ENCODE data around the gene PRPF18.

Gene PRPF18

GRCh38 chr10:13615650-13616300, 29.0 kb downstream of the PRPF18 start:
- H3K4me3 ChIP-seq (ENCODE audit: low read depth, low read length): no peak overlapping the region
- no peak for DNase-seq (ENCODE audit: low read depth)
- no peak for TF ChIP-seq CTCF (IDR thresholded peaks at IDR 0.05; ENCODE audit: insufficient read depth, low read depth, low read length, missing control alignments)

GRCh38 chr10:13617116-13617515, 30.4 kb downstream of the PRPF18 start:
- TF ChIP-seq CTCF (IDR thresholded peaks at IDR 0.05; ENCODE audit: insufficient read depth, low read depth, low read length, missing control alignments): no peak
- H3K4me3 ChIP-seq (ENCODE audit: low read depth, low read length): no peak overlapping the region
- no peak for DNase-seq (ENCODE audit: low read depth)

DNA sequence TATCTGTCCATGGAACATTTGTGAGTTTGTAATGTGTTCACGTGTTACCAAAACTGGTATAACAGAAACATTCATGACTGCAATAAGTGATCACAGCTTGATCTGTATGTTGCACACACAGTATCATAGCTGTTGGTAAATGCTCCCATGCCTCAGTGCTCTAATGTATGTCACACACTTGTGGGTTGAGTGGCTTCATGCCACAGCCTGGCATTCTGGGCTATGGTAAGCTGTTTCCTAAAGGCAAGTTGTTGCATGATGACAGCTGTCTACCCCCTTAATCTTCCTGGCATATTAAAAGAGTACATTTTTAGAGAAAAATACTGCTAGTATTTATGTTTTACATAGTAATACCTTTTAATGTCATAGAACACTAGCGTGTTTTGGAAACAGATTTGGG, 35.2 kb downstream of the PRPF18 start:
- no peak for TF ChIP-seq CTCF (IDR thresholded peaks at IDR 0.05; ENCODE audit: insufficient read depth, low read depth, low read length, missing control alignments)
- no peak for DNase-seq (ENCODE audit: low read depth)
- no peak overlapping the region for H3K4me3 ChIP-seq (ENCODE audit: low read depth, low read length)

DNA sequence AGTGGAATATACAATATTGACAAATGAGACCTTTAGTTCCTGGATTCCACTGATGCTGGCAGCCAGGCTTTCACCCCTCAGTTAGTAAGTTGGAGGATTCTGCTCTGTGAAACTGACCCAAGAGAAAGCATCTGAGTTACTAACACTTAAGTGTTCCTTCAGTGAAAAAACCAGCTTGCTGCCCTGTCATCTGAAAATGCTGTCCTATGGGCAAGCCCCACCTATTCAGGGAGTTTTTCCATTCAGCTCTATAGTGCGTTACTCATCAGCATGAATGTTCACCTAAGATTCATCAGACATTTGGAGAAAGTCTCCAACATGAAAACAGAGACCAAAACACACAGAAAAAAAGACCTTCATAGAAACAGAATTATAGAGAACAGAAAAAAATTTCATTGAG, 37.9 kb downstream of the PRPF18 start:
- DNase-seq (ENCODE audit: low read depth): no peak
- TF ChIP-seq CTCF (IDR thresholded peaks at IDR 0.05; ENCODE audit: insufficient read depth, low read depth, low read length, missing control alignments): no peak

GRCh38 chr10:13627459-13628310, 40.9 kb downstream of the PRPF18 start:
- no peak overlapping the region for H3K4me3 ChIP-seq (ENCODE audit: low read depth, low read length)
- TF ChIP-seq CTCF (IDR thresholded peaks at IDR 0.05; ENCODE audit: insufficient read depth, low read depth, low read length, missing control alignments): no peak
- DNase-seq (ENCODE audit: low read depth): no peak

More for the DNA sequence above, 37.9 kb downstream of the PRPF18 start:
- H3K4me3 ChIP-seq (ENCODE audit: low read depth, low read length): no peak overlapping the region

DNA sequence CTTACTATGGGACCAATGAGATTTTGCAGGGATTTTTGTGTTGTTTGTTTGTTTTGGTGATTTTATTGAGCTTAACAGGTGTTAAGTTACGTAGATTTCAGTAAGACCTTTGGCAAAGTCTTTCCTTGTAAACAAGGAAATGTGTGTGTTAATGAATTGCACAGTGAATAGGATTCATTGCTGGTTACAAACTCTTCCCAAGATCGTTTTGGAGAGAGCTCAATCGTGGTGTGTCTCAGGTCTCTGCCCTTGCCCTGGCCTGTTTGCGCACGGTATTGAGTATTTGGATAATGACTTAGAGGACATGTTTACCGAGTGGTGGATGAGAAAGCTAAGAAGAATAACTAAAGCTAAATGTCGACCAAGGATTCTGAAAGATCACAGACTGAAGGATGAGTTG, 41.9 kb downstream of the PRPF18 start:
- no peak overlapping the region for H3K4me3 ChIP-seq (ENCODE audit: low read depth, low read length)
- no peak for TF ChIP-seq CTCF (IDR thresholded peaks at IDR 0.05; ENCODE audit: insufficient read depth, low read depth, low read length, missing control alignments)
- no peak for DNase-seq (ENCODE audit: low read depth)
